ENCODE measurements around the gene CYLD. TPM values are rescaled to one million over a fixed set of nuclear protein-coding genes. Genes with fewer than 3 reads are reported as not detected.

CYLD gene
- total and polyA plus RNA-seq, 10 of the 15 experiments (the other 5 are each of a cell fraction or from before 2014, with no cell fraction given): 19.2 to 106 (median 46.1) TPM

- CTCF ChIA-PET: no interaction called here
- SMC1A ChIA-PET (ENCODE audit: uncharacterized antibody, unreplicated experiment): no interaction called here
- in situ Hi-C loops (cut with MboI): no loop called here
- TF ChIP-seq ZSCAN29 (IDR thresholded peaks at IDR 0.05): no peak
- no peak for TF ChIP-seq MYC (IDR thresholded peaks at IDR 0.05; ENCODE audit: insufficient read depth, insufficient read length, insufficient replicate concordance, low read length, severe bottlenecking)
- TF ChIP-seq USF1 (IDR thresholded peaks at IDR 0.05; ENCODE audit: borderline replicate concordance, extremely low read length, insufficient read depth, low read depth, low read length): no peak
- TF ChIP-seq TBL1XR1 (IDR thresholded peaks at IDR 0.05; ENCODE audit: low read depth, low read length): no peak
- TF ChIP-seq HDGF (IDR thresholded peaks at IDR 0.05): no peak
- TF ChIP-seq TARDBP (IDR thresholded peaks at IDR 0.05; ENCODE audit: borderline replicate concordance): no peak
- TF ChIP-seq E2F8 (IDR thresholded peaks at IDR 0.05; ENCODE audit: low read depth, partially characterized antibody): no peak
- no peak for TF ChIP-seq NKRF (conservative IDR thresholded peaks at IDR 0.05)
- BruUV-seq (replicated peaks): no TSS peak
- Histone ChIP-seq H3K79me2 (ENCODE audit: control insufficient read depth, insufficient read depth, low read length) (no peaks in the 10 kb centered on the region), H3K4me3 (no peak overlapping the region), H3K36me3 (ENCODE audit: control insufficient read depth in 2 of 2, insufficient read depth in 2 of 2, low read length in 1 of 2) (no peaks in the 10 kb centered on the region), H3K27ac (ENCODE audit: control insufficient read depth, insufficient read depth) (no peak overlapping the region), H3K9ac (ENCODE audit: control insufficient read depth, insufficient read depth, low read length) (no peak overlapping the region), H3K9me3 (replicated peaks; ENCODE audit: control insufficient read depth, insufficient read depth, low read length) (no peaks in the 10 kb centered on the region), H3K4me1 (ENCODE audit: control insufficient read depth, insufficient read depth, low read length) (no peaks in the 10 kb centered on the region), H2AFZ (ENCODE audit: control insufficient read depth, low read depth, low read length) (no peak overlapping the region), H3K27me3 (replicated peaks in 1 of 2; ENCODE audit: control insufficient read depth in 2 of 2, insufficient read depth in 2 of 2, low read length in 1 of 2) (no peaks in the 10 kb centered on the region), H3K4me2 (ENCODE audit: control insufficient read depth, insufficient read depth) (no peak overlapping the region), H4K20me1 (ENCODE audit: control insufficient read depth, insufficient read depth) (no peaks in the 10 kb centered on the region)
- POLR2A ChIA-PET: no interaction called here
- intact Hi-C loops (cut with micrococcal nuclease; ENCODE audit: unreplicated experiment): no loop called here
- ATAC-seq (no peak), FAIRE-seq (no peak), DNase-seq (ENCODE audit: low read depth, low spot score) (no peak)
- RAD21 ChIA-PET (ENCODE audit: unreplicated experiment): no interaction called here
- WGBS (ENCODE audit: insufficient coverage, insufficient replicate concordance, low lambda C conversion rate, missing lambda C conversion rate): 29% methylated on average over 7 of the region's 7 CpGs
Measured at GRCh38 chr16:50848755-50849514, 107.0 kb downstream of the CYLD start.

Small RNA genes lying within 50 kb of the gene (microRNA-seq; reads per million reads assigned to microRNA genes)
- gene MIR3181: 8.3 reads per million, percentile 41 among the genes with 10 or more reads in this experiment

Small RNA genes lying within 50 kb of the gene (small RNA-seq; reads per million reads assigned to genes)
- gene MIR3181: 1.4 reads per million, percentile 45 among the genes with 10 or more reads in this experiment

Other genes starting within 250 kb of the CYLD start
- under 0.01 and 0.05 TPM in 2 replicates for gene NKD1, start 193.7 kb upstream of the CYLD start, total RNA-seq (2014; rRNA removed)
- under 0.01 TPM in 2 replicates for gene NKD1, start 193.7 kb upstream of the CYLD start, total RNA-seq (2014; rRNA removed; fragmentation: Illumina TruSeq; extraction: Trizol)
- 0.43 and 0.49 TPM in 2 replicates for gene NKD1, start 193.7 kb upstream of the CYLD start, total RNA-seq (2021)
- gene NKD1, start 193.7 kb upstream of the CYLD start, polyA plus RNA-seq (2011; rRNA removed): 0.01 and 0.07 TPM in 2 replicates
- 0.01 and 0.02 TPM in 2 replicates for gene NKD1, start 193.7 kb upstream of the CYLD start, polyA plus RNA-seq (2014; fragmentation: Illumina TruSeq; extraction: Trizol)
- under 1 TPM in 1 of 2 experiments, not detected in 1; under 0.01 TPM for gene NKD1, start 193.7 kb upstream of the CYLD start, polyA plus RNA-seq (2014; fragmentation: Nextera tagmentation; extraction: Ambion mirVana)
- 0.29 and 0.42 TPM in 2 replicates for gene NKD1, start 193.7 kb upstream of the CYLD start, polyA plus RNA-seq (2014; rRNA removed)
- gene NKD1, start 193.7 kb upstream of the CYLD start, polyA plus RNA-seq (2016; fragmentation: Nextera tagmentation; extraction: Ambion mirVana): under 1 TPM in 1 of 2 experiments, not detected in 1; 0.15 TPM
- gene SNX20, start 60.8 kb upstream of the CYLD start, total RNA-seq (2014; rRNA removed): 21.9 and 22.3 TPM in 2 replicates
- gene SNX20, start 60.8 kb upstream of the CYLD start, total RNA-seq (2014; rRNA removed; fragmentation: Illumina TruSeq; extraction: Trizol): 20.2 and 21.9 TPM in 2 replicates
- 21.4 and 24.1 TPM in 2 replicates for gene SNX20, start 60.8 kb upstream of the CYLD start, total RNA-seq (2021)
- 24.3 and 30.8 TPM in 2 replicates for gene SNX20, start 60.8 kb upstream of the CYLD start, polyA plus RNA-seq (2011; rRNA removed)
- 21.4 and 25.0 TPM in 2 replicates for gene SNX20, start 60.8 kb upstream of the CYLD start, polyA plus RNA-seq (2014; fragmentation: Illumina TruSeq; extraction: Trizol)
- gene SNX20, start 60.8 kb upstream of the CYLD start, polyA plus RNA-seq (2014; fragmentation: Nextera tagmentation; extraction: Ambion mirVana): 1 to 10 TPM; 4.6 to 6.9 TPM
- 23.6 and 26.3 TPM in 2 replicates for gene SNX20, start 60.8 kb upstream of the CYLD start, polyA plus RNA-seq (2014; rRNA removed)
- 10 to 100 TPM; 18.1 to 22.2 TPM for gene SNX20, start 60.8 kb upstream of the CYLD start, polyA plus RNA-seq (2016; fragmentation: Nextera tagmentation; extraction: Ambion mirVana)
- gene NOD2, start 48.5 kb upstream of the CYLD start, total RNA-seq (2014; rRNA removed): 9.9 and 13.4 TPM in 2 replicates
- gene NOD2, start 48.5 kb upstream of the CYLD start, total RNA-seq (2014; rRNA removed; fragmentation: Illumina TruSeq; extraction: Trizol): 5.8 and 6.9 TPM in 2 replicates
- 12.8 and 13.3 TPM in 2 replicates for gene NOD2, start 48.5 kb upstream of the CYLD start, total RNA-seq (2021)
- 10.4 and 18.6 TPM in 2 replicates for gene NOD2, start 48.5 kb upstream of the CYLD start, polyA plus RNA-seq (2011; rRNA removed)
- 6.6 and 7.6 TPM in 2 replicates for gene NOD2, start 48.5 kb upstream of the CYLD start, polyA plus RNA-seq (2014; fragmentation: Illumina TruSeq; extraction: Trizol)
- 1 to 10 TPM; 1.0 to 1.6 TPM for gene NOD2, start 48.5 kb upstream of the CYLD start, polyA plus RNA-seq (2014; fragmentation: Nextera tagmentation; extraction: Ambion mirVana)
- 9.9 and 11.6 TPM in 2 replicates for gene NOD2, start 48.5 kb upstream of the CYLD start, polyA plus RNA-seq (2014; rRNA removed)
- 1 to 10 TPM; 4.3 to 4.5 TPM for gene NOD2, start 48.5 kb upstream of the CYLD start, polyA plus RNA-seq (2016; fragmentation: Nextera tagmentation; extraction: Ambion mirVana)